Cerebellar nuclear complex (tissue), 1 donor: ENCODE measurements around the gene JPH3.
"Not testable (repeated sequence)": the region's sequence is repeated elsewhere in the genome, so short reads cannot be mapped to it uniquely, and the experiment has no call there.

Experiments used
- DNase-seq, 2 experiments: peaks; one replicate each; lab custom pipeline; 2025; lab: John Stamatoyannopoulos, UW

The JPH3 gene

GRCh38 chr16:87715658-87716057 is 113.3 kb downstream of the JPH3 start:
- DNase-seq = no peak

- DNase-seq = not testable (repeated sequence)
Measured at GRCh38 chr16:87718831-87719230, 116.5 kb downstream of the JPH3 start.

GRCh38 chr16:87720446-87720845 is 118.1 kb downstream of the JPH3 start:
- no peak for DNase-seq

- no peak for DNase-seq
Measured at GRCh38 chr16:87721622-87722585, 119.6 kb downstream of the JPH3 start.

GRCh38 chr16:87722590-87723225 is 120.4 kb downstream of the JPH3 start:
- DNase-seq = no peak

GRCh38 chr16:87723226-87723623 is 120.9 kb downstream of the JPH3 start:
- peak in 1 of 2 experiments; percentile 33 for DNase-seq

DNA sequence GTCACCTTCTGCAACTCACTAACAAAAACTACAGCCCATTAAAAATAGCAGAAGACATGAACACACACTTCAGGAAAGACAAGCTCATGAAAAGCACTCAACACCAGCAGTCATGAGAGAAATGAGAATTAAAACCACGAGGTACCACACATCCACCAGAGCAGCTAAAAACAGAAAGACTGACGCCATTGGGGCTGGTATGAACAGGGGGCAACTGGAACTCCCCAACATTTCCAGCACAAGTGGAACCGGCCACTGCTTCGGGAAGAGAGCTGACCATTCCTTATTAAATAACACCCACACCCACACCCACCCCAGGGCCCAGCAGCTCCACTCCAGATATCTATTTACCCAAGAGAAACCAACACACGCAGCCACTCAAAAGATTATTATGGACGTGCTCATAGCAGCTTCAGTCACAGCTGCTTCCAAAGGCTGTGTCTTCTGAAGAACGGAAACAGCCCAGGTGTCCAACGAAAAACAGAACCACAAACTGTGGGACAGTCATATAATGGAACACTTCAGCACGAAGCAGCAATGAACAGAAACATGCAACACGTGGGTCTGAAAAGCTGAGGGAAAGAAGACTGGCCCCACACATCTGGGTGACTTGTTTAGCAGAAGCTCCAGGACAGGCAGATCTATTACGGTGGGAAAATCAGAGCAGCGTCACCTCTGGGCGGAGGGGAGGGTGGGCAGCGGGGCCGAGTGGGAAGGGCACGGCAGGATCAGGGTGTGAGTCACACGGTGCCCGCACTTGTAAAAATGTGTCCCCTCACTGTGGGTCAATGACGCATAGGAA is 122.4 kb downstream of the JPH3 start:
- DNase-seq = no peak

GRCh38 chr16:87725596-87726235 is 123.4 kb downstream of the JPH3 start:
- no peak for DNase-seq

GRCh38 chr16:87726577-87726976 is 124.3 kb downstream of the JPH3 start:
- DNase-seq = not testable (repeated sequence)

DNA sequence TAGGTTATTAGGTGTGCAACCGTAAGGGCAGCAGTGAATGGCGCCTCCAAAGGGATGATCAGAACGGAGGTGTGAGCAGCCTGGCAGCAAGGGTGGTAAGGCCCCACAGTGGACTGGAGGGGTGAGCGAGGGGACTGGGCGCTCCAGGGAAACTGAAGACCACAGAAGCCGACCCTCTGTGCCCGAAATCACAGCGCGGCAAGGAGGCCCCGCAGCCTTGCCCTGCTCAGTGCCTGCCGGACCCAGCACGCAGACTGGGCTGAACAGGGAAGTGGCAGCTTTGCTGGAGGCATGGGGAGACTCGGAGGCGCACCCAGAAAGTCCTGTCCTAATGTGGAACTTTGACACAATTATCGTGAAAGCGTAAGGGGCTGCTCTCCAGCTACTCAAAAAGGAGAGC is 125.0 kb downstream of the JPH3 start:
- no peak for DNase-seq

DNA sequence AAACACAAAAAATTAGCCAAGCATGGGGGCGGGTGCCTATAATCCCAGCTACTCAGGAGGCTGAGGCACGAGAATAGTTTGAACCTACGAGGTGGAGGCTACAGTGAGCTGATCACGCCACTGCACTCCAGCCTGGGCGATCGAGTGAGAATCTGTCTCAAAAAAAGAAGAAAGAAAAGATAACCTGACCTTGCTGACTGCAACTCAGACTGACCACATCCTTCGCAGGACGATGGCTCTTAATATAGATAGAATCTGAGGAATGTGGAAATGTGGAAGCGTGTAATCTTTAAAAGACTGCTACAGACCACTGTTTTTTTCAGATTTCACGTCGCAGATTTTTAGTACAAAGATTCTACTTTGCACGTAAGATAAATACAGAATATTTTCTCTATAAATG is 125.7 kb downstream of the JPH3 start:
- DNase-seq = no peak

GRCh38 chr16:87729266-87729954 is 127.1 kb downstream of the JPH3 start:
- no peak for DNase-seq

DNA sequence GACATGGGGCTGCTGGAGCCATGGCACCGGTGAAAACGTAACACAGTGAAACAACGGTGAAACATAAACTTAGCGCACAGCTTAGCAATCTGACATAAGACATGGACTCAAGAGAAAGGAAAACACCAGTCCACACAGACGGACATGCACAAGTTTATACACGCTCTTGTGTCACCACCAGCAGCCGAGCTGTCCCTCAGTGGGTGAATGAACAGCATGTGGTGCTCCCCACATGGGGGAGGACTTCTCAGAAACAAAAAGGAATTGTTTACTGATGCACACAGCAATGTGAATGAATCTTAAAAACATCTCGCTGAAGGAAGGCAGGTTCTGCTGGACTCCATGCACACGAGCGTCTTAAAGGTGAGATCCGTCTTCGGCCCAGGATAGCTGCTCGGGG is 129.3 kb downstream of the JPH3 start:
- DNase-seq = no peak

DNA sequence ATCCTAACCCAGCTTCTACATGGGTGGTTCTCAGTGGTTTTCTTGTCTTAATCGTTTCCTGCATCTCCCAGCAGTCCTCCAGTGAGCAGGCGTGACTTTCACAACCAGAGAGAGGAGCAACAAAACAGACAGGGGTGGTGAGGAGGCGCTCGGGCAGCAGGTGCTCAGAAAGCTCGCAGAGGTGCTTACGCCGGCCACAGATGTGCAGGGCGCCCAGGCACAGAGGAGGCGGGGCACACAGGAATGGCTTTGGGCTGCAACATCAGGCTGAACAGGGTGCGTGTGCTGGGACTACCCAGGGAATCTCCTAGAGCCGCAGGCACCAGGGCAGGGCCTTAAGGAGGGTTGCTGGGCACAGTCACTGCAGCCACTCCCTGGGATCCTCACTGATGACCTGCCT is 130.9 kb downstream of the JPH3 start:
- DNase-seq = no peak

- no peak for DNase-seq
Measured at GRCh38 chr16:87734644-87735043, 132.3 kb downstream of the JPH3 start.

DNA sequence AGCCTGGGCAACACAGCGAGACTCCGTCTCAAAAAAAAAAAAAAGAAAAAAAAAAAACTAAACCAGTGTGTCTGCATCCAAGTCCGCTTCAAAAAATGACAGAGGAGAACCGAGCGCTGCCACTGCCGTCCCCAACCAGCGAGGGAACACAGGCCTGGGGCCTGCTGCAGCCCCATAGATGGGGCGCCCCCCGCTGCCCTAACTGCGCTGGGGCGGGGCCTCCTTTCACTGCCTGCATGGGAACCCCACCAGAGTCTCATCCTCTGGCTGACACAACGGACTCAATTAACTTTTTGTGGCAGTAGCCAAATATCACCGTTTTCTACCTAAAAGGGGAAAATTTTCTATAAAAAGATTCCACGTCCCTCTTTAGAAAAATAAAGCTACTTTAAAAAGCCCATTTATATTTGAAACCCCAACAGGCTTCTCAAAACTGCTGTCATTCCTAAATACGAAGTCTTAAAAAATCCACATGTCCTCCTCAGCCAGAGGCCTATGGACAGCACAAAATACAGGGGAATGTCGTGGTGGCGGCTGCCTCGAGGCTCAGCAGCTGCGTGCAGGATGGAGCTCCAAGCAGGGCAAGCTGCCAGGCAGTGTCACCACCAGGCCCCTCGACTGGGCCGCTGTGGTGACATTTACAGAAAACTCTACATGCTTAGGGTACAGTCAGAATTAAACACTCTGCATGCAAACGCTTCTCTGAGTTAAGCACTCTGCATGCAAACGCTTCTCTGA is 133.1 kb downstream of the JPH3 start:
- DNase-seq = no peak

GRCh38 chr16:87736008-87736382 is 133.7 kb downstream of the JPH3 start:
- DNase-seq = no peak

GRCh38 chr16:87739801-87740200 is 137.5 kb downstream of the JPH3 start:
- no peak for DNase-seq

GRCh38 chr16:87740441-87740840 is 138.1 kb downstream of the JPH3 start:
- no peak for DNase-seq

- no peak for DNase-seq
Measured at GRCh38 chr16:87740909-87741424, 138.7 kb downstream of the JPH3 start.
